Measurements from ENCODE around the gene MRPS22. TPM values are rescaled to one million over a fixed set of nuclear protein-coding genes. Genes with fewer than 3 reads are reported as not detected.

The MRPS22 gene
- total and polyA plus RNA-seq, 9 of the 15 experiments (the other 6 are each of a cell fraction or from before 2014, with no cell fraction given) = 148 to 397 (median 229) TPM

DNA sequence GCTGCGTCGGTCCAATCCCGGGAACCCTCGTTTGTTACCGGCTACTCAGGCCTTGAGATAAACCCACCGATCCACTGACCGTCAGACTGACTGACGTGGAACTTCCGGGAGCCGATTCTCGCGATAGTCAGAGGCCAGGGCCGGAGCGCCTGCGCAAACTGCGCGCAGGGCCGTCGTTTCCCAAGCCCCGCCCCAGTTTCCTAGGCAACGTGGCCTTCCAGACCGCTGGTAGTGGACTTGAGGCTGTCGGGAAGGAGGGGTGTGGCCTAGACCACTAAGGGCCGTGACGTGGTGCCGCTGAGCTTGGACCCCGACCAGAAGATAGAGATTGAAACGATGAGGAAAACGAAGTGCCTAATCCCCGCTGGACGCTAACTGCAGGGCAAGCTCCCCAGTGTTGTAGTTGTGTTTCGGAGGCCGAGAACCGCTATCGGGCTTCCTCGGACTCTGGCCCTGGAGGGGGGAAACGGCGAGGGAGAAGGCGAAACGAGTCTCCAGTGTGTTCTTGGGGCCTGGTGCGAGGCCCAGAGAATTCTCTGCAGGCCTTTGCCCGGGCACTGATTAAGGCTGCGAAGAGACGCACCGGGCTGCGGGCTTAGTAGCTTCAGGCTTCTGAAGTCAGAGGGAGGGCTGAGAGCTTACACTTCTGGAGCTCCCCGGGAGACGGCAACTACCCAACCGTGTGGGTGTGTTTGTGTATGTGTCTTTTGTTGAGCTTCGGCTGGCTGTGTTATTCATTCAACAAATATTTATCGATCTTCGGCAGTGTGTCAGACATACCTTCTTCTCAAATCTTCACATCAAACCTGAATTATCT is 45.9 kb downstream of the MRPS22 start, which contains the start of gene COPB2 (continued):
- no peak for TF ChIP-seq RAD21 (CRISPR knock-in tag; conservative IDR thresholded peaks at IDR 0.05 in 1 of 2, IDR thresholded peaks at IDR 0.05 in 1 of 2)
- no peak for TF ChIP-seq SETDB1 (IDR thresholded peaks at IDR 0.05; ENCODE audit: low read length)
- TF ChIP-seq, protein P1, sequence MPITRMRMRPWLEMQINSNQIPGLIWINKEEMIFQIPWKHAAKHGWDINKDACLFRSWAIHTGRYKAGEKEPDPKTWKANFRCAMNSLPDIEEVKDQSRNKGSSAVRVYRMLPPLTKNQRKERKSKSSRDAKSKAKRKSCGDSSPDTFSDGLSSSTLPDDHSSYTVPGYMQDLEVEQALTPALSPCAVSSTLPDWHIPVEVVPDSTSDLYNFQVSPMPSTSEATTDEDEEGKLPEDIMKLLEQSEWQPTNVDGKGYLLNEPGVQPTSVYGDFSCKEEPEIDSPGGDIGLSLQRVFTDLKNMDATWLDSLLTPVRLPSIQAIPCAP (CRISPR knock-in tag; IDR thresholded peaks at IDR 0.05; ENCODE audit: borderline replicate concordance) = no peak
- TF ChIP-seq GTF2F1 (IDR thresholded peaks at IDR 0.05; ENCODE audit: low read depth, low read length) = no peak
- TF ChIP-seq, protein P2, sequence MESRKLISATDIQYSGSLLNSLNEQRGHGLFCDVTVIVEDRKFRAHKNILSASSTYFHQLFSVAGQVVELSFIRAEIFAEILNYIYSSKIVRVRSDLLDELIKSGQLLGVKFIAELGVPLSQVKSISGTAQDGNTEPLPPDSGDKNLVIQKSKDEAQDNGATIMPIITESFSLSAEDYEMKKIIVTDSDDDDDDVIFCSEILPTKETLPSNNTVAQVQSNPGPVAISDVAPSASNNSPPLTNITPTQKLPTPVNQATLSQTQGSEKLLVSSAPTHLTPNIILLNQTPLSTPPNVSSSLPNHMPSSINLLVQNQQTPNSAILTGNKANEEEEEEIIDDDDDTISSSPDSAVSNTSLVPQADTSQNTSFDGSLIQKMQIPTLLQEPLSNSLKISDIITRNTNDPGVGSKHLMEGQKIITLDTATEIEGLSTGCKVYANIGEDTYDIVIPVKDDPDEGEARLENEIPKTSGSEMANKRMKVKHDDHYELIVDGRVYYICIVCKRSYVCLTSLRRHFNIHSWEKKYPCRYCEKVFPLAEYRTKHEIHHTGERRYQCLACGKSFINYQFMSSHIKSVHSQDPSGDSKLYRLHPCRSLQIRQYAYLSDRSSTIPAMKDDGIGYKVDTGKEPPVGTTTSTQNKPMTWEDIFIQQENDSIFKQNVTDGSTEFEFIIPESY (CRISPR knock-in tag; IDR thresholded peaks at IDR 0.05) = no peak
- TF ChIP-seq ZNF143 (CRISPR knock-in tag; IDR thresholded peaks at IDR 0.05) = 0 out of 2 replicates have a peak, but pooled peaks have one; percentile 29
- TF ChIP-seq, protein P3, sequence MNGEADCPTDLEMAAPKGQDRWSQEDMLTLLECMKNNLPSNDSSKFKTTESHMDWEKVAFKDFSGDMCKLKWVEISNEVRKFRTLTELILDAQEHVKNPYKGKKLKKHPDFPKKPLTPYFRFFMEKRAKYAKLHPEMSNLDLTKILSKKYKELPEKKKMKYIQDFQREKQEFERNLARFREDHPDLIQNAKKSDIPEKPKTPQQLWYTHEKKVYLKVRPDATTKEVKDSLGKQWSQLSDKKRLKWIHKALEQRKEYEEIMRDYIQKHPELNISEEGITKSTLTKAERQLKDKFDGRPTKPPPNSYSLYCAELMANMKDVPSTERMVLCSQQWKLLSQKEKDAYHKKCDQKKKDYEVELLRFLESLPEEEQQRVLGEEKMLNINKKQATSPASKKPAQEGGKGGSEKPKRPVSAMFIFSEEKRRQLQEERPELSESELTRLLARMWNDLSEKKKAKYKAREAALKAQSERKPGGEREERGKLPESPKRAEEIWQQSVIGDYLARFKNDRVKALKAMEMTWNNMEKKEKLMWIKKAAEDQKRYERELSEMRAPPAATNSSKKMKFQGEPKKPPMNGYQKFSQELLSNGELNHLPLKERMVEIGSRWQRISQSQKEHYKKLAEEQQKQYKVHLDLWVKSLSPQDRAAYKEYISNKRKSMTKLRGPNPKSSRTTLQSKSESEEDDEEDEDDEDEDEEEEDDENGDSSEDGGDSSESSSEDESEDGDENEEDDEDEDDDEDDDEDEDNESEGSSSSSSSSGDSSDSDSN (IDR thresholded peaks at IDR 0.05; ENCODE audit: borderline replicate concordance in 1 of 2, low read depth in 2 of 2, low read length in 2 of 2) = peak in 1 of 2 experiments; percentile 69; a peak in 2 of 4 replicates
- TF ChIP-seq SMAD3 (CRISPR knock-in tag; conservative IDR thresholded peaks at IDR 0.05) = no peak
- TF ChIP-seq STAT5A (IDR thresholded peaks at IDR 0.05; ENCODE audit: borderline replicate concordance, low read length) = no peak
- TF ChIP-seq, protein P4, sequence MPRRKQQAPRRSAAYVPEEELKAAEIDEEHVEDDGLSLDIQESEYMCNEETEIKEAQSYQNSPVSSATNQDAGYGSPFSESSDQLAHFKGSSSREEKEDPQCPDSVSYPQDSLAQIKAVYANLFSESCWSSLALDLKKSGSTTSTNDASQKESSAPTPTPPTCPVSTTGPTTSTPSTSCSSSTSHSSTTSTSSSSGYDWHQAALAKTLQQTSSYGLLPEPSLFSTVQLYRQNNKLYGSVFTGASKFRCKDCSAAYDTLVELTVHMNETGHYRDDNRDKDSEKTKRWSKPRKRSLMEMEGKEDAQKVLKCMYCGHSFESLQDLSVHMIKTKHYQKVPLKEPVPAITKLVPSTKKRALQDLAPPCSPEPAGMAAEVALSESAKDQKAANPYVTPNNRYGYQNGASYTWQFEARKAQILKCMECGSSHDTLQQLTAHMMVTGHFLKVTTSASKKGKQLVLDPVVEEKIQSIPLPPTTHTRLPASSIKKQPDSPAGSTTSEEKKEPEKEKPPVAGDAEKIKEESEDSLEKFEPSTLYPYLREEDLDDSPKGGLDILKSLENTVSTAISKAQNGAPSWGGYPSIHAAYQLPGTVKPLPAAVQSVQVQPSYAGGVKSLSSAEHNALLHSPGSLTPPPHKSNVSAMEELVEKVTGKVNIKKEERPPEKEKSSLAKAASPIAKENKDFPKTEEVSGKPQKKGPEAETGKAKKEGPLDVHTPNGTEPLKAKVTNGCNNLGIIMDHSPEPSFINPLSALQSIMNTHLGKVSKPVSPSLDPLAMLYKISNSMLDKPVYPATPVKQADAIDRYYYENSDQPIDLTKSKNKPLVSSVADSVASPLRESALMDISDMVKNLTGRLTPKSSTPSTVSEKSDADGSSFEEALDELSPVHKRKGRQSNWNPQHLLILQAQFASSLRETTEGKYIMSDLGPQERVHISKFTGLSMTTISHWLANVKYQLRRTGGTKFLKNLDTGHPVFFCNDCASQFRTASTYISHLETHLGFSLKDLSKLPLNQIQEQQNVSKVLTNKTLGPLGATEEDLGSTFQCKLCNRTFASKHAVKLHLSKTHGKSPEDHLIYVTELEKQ (CRISPR knock-in tag; IDR thresholded peaks at IDR 0.05) = no peak
- TF ChIP-seq ARHGAP35 (IDR thresholded peaks at IDR 0.05; ENCODE audit: partially characterized antibody) = peak; percentile 95
- no peak for TF ChIP-seq ZNF445 (CRISPR knock-in tag; IDR thresholded peaks at IDR 0.05; ENCODE audit: low read depth)
- peak; percentile 100 for TF ChIP-seq CHD2 (IDR thresholded peaks at IDR 0.05; ENCODE audit: low read depth, low read length)
- TF ChIP-seq RBM34 (IDR thresholded peaks at IDR 0.05; ENCODE audit: borderline replicate concordance, insufficient read depth, low read length) = no peak
- TF ChIP-seq, protein P5, sequence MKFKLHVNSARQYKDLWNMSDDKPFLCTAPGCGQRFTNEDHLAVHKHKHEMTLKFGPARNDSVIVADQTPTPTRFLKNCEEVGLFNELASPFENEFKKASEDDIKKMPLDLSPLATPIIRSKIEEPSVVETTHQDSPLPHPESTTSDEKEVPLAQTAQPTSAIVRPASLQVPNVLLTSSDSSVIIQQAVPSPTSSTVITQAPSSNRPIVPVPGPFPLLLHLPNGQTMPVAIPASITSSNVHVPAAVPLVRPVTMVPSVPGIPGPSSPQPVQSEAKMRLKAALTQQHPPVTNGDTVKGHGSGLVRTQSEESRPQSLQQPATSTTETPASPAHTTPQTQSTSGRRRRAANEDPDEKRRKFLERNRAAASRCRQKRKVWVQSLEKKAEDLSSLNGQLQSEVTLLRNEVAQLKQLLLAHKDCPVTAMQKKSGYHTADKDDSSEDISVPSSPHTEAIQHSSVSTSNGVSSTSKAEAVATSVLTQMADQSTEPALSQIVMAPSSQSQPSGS (CRISPR knock-in tag; IDR thresholded peaks at IDR 0.05) = no peak
- TF ChIP-seq IFI16 (CRISPR knock-in tag; IDR thresholded peaks at IDR 0.05) = no peak
